H9 (cell line): Measurements from ENCODE around the gene KDM4C. TPM values are rescaled to one million over a fixed set of nuclear protein-coding genes. Genes with fewer than 3 reads are reported as not detected.

Experiments
- DNase-seq: peaks from one replicate; pipeline ENCODE4 v3.0.0-alpha.2; 2017
- H2AFZ ChIP-seq: one replicate; pipeline ENCODE4 v1.6.1; 2013; ENCODE audit warnings: mild to moderate bottlenecking, low read length, control low read depth, moderate library complexity
- H2AK5ac ChIP-seq: 2 replicates; pipeline ENCODE4 v1.6.1; 2013; ENCODE audit warnings: low read length, control low read depth, mixed read lengths; ENCODE audit not compliant: insufficient read length
- H2BK120ac ChIP-seq: one replicate; pipeline ENCODE4 v1.6.1; 2013; ENCODE audit warnings: low read depth, mild to moderate bottlenecking, low read length, control low read depth, inconsistent platforms; ENCODE audit not compliant: poor library complexity, severe bottlenecking
- H2BK12ac ChIP-seq: 2 replicates; pipeline ENCODE4 v1.6.1; 2013; ENCODE audit warnings: low read length, control low read depth, mixed read lengths, low read depth; ENCODE audit not compliant: insufficient read length
- H2BK15ac ChIP-seq: 2 replicates; pipeline ENCODE4 v1.6.1; 2013; ENCODE audit warnings: low read depth, low read length, control low read depth
- H2BK20ac ChIP-seq: one replicate; pipeline ENCODE4 v1.6.1; 2013; ENCODE audit warnings: low read depth, mild to moderate bottlenecking, low read length, control low read depth, inconsistent platforms; ENCODE audit not compliant: poor library complexity, severe bottlenecking
- H2BK5ac ChIP-seq: 2 replicates; pipeline ENCODE4 v1.6.1; 2013; ENCODE audit warnings: low read length, control low read depth, mixed read lengths; ENCODE audit not compliant: insufficient read length
- H3K14ac ChIP-seq: 2 replicates; pipeline ENCODE4 v1.6.1; 2013; ENCODE audit warnings: low read length, control low read depth; ENCODE audit not compliant: insufficient read depth
- H3K18ac ChIP-seq: 2 replicates; pipeline ENCODE4 v1.6.1; 2013; ENCODE audit warnings: low read depth, mild to moderate bottlenecking, mixed read lengths, low read length, control low read depth; ENCODE audit not compliant: insufficient read length
- H3K23ac ChIP-seq: 2 replicates; pipeline ENCODE4 v1.6.1; 2013; ENCODE audit warnings: low read length, control low read depth, mixed read lengths, low read depth; ENCODE audit not compliant: insufficient read length
- H3K23me2 ChIP-seq: 2 replicates; pipeline ENCODE4 v1.6.1; 2013; ENCODE audit warnings: low read depth, mild to moderate bottlenecking, mixed read lengths, low read length, control low read depth; ENCODE audit not compliant: insufficient read length, poor library complexity, severe bottlenecking
- H3K27ac ChIP-seq: 2 replicates; pipeline ENCODE4 v1.5.1; 2013; ENCODE audit warnings: low read length, control low read depth, mixed read lengths, low read depth; ENCODE audit not compliant: insufficient read length
- H3K27me3 ChIP-seq: 2 replicates; pipeline ENCODE4 v1.6.1; 2013; ENCODE audit warnings: low read length, control low read depth, inconsistent platforms; ENCODE audit not compliant: insufficient read depth
- H3K4ac ChIP-seq: 2 replicates; pipeline ENCODE4 v1.6.1; 2013; ENCODE audit warnings: low read depth, mild to moderate bottlenecking, control low read depth, inconsistent platforms, low read length, moderate library complexity
- H3K4me1 ChIP-seq: 2 replicates; pipeline ENCODE4 v1.6.1; 2013; ENCODE audit warnings: low read length, control low read depth, inconsistent platforms; ENCODE audit not compliant: insufficient read depth
- H3K4me2 ChIP-seq: 2 replicates; pipeline ENCODE4 v1.6.1; 2013; ENCODE audit warnings: low read length, control low read depth, mixed read lengths; ENCODE audit not compliant: insufficient read length, insufficient read depth
- H3K56ac ChIP-seq: 2 replicates; pipeline ENCODE4 v1.6.1; 2013; ENCODE audit warnings: low read depth, mild to moderate bottlenecking, mixed read lengths, low read length, control low read depth; ENCODE audit not compliant: insufficient read length
- H3K79me1 ChIP-seq: 2 replicates; pipeline ENCODE4 v1.6.1; 2013; ENCODE audit warnings: low read depth, mild to moderate bottlenecking, moderate library complexity, low read length, control low read depth, inconsistent platforms; ENCODE audit not compliant: insufficient read depth, poor library complexity, severe bottlenecking
- H3K79me2 ChIP-seq: 2 replicates; pipeline ENCODE4 v1.6.1; 2013; ENCODE audit warnings: low read length, control low read depth, inconsistent platforms; ENCODE audit not compliant: insufficient read depth
- H3K9ac ChIP-seq: 2 replicates; pipeline ENCODE4 v1.6.1; 2013; ENCODE audit warnings: low read length, control low read depth, mixed read lengths; ENCODE audit not compliant: insufficient read length; ENCODE audit errors: extremely low read depth
- H3K9me3 ChIP-seq: one replicate; pipeline ENCODE4 v1.6.1; 2013; ENCODE audit warnings: low read depth, low read length, inconsistent platforms; ENCODE audit not compliant: control insufficient read depth
- H3T11ph ChIP-seq: one replicate; pipeline ENCODE4 v1.6.1; 2013; ENCODE audit warnings: mild to moderate bottlenecking, low read length, control low read depth, inconsistent platforms
- H4K20me1 ChIP-seq: one replicate; pipeline ENCODE4 v1.6.1; 2013; ENCODE audit not compliant: control insufficient read depth, insufficient read length, insufficient read depth
- H4K5ac ChIP-seq: 2 replicates; pipeline ENCODE4 v1.6.1; 2013; ENCODE audit warnings: low read depth, mild to moderate bottlenecking, mixed read lengths, low read length, control low read depth; ENCODE audit not compliant: insufficient read length
- H4K8ac ChIP-seq: replicated peaks from 2 replicates; pipeline ENCODE4 v1.6.1; 2013; ENCODE audit warnings: low read length, control low read depth, mixed read lengths, low read depth; ENCODE audit not compliant: insufficient read length
- H4K91ac ChIP-seq: 2 replicates; pipeline ENCODE4 v1.6.1; 2013; ENCODE audit warnings: low read depth, mild to moderate bottlenecking, moderate library complexity, mixed read lengths, low read length, control low read depth; ENCODE audit not compliant: insufficient read length
- H3K27ac Mint-ChIP-seq, 3 experiments: 2 replicates in 2 of 3; 3 replicates in 1 of 3; pipeline ENCODE4 v1.8.0; 2020 to 2021; ENCODE audit warnings: mixed read lengths in 3 of 3, mild to moderate bottlenecking in 1 of 3, moderate library complexity in 1 of 3
- H3K27me3 Mint-ChIP-seq: 2 replicates; pipeline ENCODE4 v1.8.0; 2021; ENCODE audit warnings: low read depth, mild to moderate bottlenecking, moderate library complexity, mixed read lengths
- H3K36me3 Mint-ChIP-seq, 3 experiments: 2 replicates in 2 of 3; 3 replicates in 1 of 3; pipeline ENCODE4 v1.8.0; 2020 to 2021; ENCODE audit warnings: low read depth in 3 of 3, mixed read lengths in 3 of 3; ENCODE audit not compliant: insufficient read depth in 1 of 3
- H3K4me1 Mint-ChIP-seq, 2 experiments: 2 replicates each; pipeline ENCODE4 v1.8.0; 2020; ENCODE audit warnings: mixed read lengths in 2 of 2
- H3K4me3 Mint-ChIP-seq, 2 experiments: 2 replicates in 1 of 2; 3 replicates in 1 of 2; pipeline ENCODE4 v1.8.0; 2020 to 2021; ENCODE audit warnings: mild to moderate bottlenecking in 2 of 2, mixed read lengths in 2 of 2, moderate library complexity in 1 of 2
- H3K9me3 Mint-ChIP-seq, 2 experiments: 2 replicates in 1 of 2; 3 replicates in 1 of 2; pipeline ENCODE4 v1.8.0; 2020; ENCODE audit warnings: mild to moderate bottlenecking in 2 of 2, mixed read lengths in 2 of 2, moderate library complexity in 1 of 2
- CTCF ChIP-seq: fragments of 200-600 bp; sonication (generic); conservative IDR thresholded peaks from 3 replicates; pipeline ENCODE4 v1.8.0; 2021; ENCODE audit warnings: antibody characterized with exemption, mild to moderate bottlenecking
- WGBS: extraction: QIAGEN DNeasy Blood & Tissue Kit; methylation state at CpG from one replicate; pipeline ENCODE4 v1.1.7; 2013; ENCODE audit warnings: missing lambda C conversion rate, low lambda C conversion rate, mixed read lengths; ENCODE audit not compliant: insufficient read length; ENCODE audit errors: extremely low coverage; 5-methylcytosine and 5-hydroxymethylcytosine counted together
- total RNA-seq: library from RNA; stranded (reverse); gene quantifications from 2 replicates; pipeline ENCODE4 v1.2.1, GENCODE V29; 2021

The KDM4C gene
- total RNA-seq, 1 experiment from 2014 or later = 24.0 TPM

GRCh38 chr9:6936103-6936502, 178.3 kb downstream of the KDM4C start:
- Histone ChIP-seq H3K23ac (no peak overlapping the region), H2BK5ac (no peak overlapping the region), H3K27ac (no peak overlapping the region), H3K14ac (no peak overlapping the region), H2BK12ac (no peak overlapping the region), H4K20me1 (no peaks in the 10 kb centered on the region), H2BK15ac (no peak overlapping the region), H3K23me2 (no peaks in the 10 kb centered on the region), H4K8ac (no peak overlapping the region), H3K27me3 (no peaks in the 10 kb centered on the region), H2BK20ac (no peak overlapping the region), H3K79me2 (no peaks in the 10 kb centered on the region), H3K56ac (no peak overlapping the region), H2AK5ac (no peak overlapping the region), H3K79me1 (no peaks in the 10 kb centered on the region), H3T11ph (no peak overlapping the region), H3K4me1 (no peaks in the 10 kb centered on the region), H3K9ac (no peak overlapping the region), H2BK120ac (no peak overlapping the region), H3K4me2 (no peak overlapping the region), H3K4ac (no peak overlapping the region), H4K5ac (no peak overlapping the region), H3K18ac (no peak overlapping the region), H4K91ac (no peak overlapping the region), H3K9me3 (no peaks in the 10 kb centered on the region), H2AFZ (no peak overlapping the region)
- H3K4me1 Mint-ChIP-seq = no peaks in the 10 kb centered on the region
- peaks cover 2 to 7% (median 4%) of the 10 kb centered on the region in 3 experiments; a peak in 5 of 7 replicates for H3K36me3 Mint-ChIP-seq
- no CpG with 5 or more reads among the region's 1 CpG for WGBS
- no peak overlapping the region for H3K27ac Mint-ChIP-seq
- TF ChIP-seq CTCF = no peak
- no peaks in the 10 kb centered on the region for H3K27me3 Mint-ChIP-seq
- no peak for DNase-seq
- no peak overlapping the region for H3K4me3 Mint-ChIP-seq
- no peaks in the 10 kb centered on the region for H3K9me3 Mint-ChIP-seq
